ENCODE results near the gene CIRBP. TPM values are rescaled to one million over a fixed set of nuclear protein-coding genes. Genes with fewer than 3 reads are reported as not detected.

The CIRBP gene
- total and polyA plus RNA-seq, 2 donors (not counting 1 experiment from before 2014, with no cell fraction given): 643 to 1,164 TPM

DNA sequence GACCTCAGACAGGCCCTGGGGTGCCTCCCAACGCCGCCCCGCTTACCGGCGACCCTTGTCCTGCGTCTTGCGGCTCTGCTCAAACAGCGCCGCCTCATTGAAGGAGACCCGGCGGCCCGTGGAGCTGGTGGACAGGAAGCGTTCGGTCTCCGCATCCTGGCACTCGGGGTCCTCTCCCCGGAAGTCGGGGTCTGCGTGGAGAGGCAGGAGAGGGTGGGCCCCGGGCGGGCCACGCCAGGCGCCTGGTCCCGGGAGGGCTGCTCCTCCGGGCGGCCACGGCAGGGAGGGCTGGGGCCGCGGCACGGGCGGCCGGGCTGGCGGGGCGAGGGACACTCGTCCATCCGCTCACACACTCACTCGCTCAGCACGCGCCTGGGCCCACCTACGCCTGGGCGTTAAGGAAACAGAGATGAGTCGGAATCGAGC lies 34.2 kb upstream of the CIRBP start:
- no peak for DNase-seq
- no peaks in the 10 kb centered on the region for H3K9me3 Mint-ChIP-seq (ENCODE audit: insufficient read depth)
- H3K4me1 Mint-ChIP-seq: peaks cover 15% of the 10 kb centered on the region
- H3K4me3 Mint-ChIP-seq: no peak overlapping the region
- Histone ChIP-seq H3K4me3 (ENCODE audit: control extremely low read depth in 1 of 5, extremely low read depth in 1 of 5, insufficient read depth in 1 of 5, low read depth in 2 of 5, low read length in 4 of 5) (no peak overlapping the region), H3K79me2 (ENCODE audit: control insufficient read depth, insufficient read depth, low read length) (no peaks in the 10 kb centered on the region), H3K27ac (ENCODE audit: low read length in 2 of 2) (no peak overlapping the region), H3K9ac (ENCODE audit: low read length) (no peak overlapping the region), H2AFZ (ENCODE audit: insufficient read depth, low read depth, low read length, poor library complexity, severe bottlenecking) (no peak overlapping the region), H3K9me3 (ENCODE audit: control extremely low read depth in 1 of 3, control insufficient read depth in 2 of 3, insufficient read depth in 1 of 3, low read length in 2 of 3) (no peaks in the 10 kb centered on the region), H3K4me2 (replicated peaks; ENCODE audit: low read depth, low read length, poor library complexity, severe bottlenecking) (no peak overlapping the region), H3K36me3 (replicated peaks in 1 of 2; ENCODE audit: control extremely low read depth in 1 of 2, control insufficient read depth in 1 of 2, extremely low read depth in 1 of 2, insufficient read depth in 2 of 2, low read length in 1 of 2) (no peaks in the 10 kb centered on the region), H3K27me3 (replicated peaks in 1 of 4; ENCODE audit: control extremely low read depth in 1 of 4, control insufficient read depth in 3 of 4, insufficient read depth in 4 of 4, low read length in 3 of 4) (peaks cover 0 to 21% (median 7%) of the 10 kb centered on the region in 4 experiments), H3K4me1 (ENCODE audit: control insufficient read depth in 2 of 2, insufficient read depth in 2 of 2, low read length in 2 of 2) (peaks cover 15 to 19% of the 10 kb centered on the region in 2 donors), H4K20me1 (ENCODE audit: control insufficient read depth, insufficient read depth, low read length, poor library complexity, severe bottlenecking) (no peaks in the 10 kb centered on the region)
- intact Hi-C loops (cut with micrococcal nuclease): no loop called here
- no peak for ATAC-seq (ENCODE audit: low read depth)
- H3K27me3 Mint-ChIP-seq: peaks cover 8% of the 10 kb centered on the region
- TF ChIP-seq, protein P1, sequence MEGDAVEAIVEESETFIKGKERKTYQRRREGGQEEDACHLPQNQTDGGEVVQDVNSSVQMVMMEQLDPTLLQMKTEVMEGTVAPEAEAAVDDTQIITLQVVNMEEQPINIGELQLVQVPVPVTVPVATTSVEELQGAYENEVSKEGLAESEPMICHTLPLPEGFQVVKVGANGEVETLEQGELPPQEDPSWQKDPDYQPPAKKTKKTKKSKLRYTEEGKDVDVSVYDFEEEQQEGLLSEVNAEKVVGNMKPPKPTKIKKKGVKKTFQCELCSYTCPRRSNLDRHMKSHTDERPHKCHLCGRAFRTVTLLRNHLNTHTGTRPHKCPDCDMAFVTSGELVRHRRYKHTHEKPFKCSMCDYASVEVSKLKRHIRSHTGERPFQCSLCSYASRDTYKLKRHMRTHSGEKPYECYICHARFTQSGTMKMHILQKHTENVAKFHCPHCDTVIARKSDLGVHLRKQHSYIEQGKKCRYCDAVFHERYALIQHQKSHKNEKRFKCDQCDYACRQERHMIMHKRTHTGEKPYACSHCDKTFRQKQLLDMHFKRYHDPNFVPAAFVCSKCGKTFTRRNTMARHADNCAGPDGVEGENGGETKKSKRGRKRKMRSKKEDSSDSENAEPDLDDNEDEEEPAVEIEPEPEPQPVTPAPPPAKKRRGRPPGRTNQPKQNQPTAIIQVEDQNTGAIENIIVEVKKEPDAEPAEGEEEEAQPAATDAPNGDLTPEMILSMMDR (IDR thresholded peaks at IDR 0.05): no peak
- TF ChIP-seq EZH2 (IDR thresholded peaks at IDR 0.05; ENCODE audit: borderline replicate concordance, insufficient read depth, low read depth, low read length, poor library complexity, severe bottlenecking): no peak
- POLR2A ChIA-PET: no interaction called here
- 96% methylated on average over 43 of the region's 43 CpGs for WGBS (ENCODE audit: insufficient coverage)
- H3K27ac Mint-ChIP-seq: peak overlapping the region; percentile 26
- CTCF ChIA-PET: no interaction called here

DNA sequence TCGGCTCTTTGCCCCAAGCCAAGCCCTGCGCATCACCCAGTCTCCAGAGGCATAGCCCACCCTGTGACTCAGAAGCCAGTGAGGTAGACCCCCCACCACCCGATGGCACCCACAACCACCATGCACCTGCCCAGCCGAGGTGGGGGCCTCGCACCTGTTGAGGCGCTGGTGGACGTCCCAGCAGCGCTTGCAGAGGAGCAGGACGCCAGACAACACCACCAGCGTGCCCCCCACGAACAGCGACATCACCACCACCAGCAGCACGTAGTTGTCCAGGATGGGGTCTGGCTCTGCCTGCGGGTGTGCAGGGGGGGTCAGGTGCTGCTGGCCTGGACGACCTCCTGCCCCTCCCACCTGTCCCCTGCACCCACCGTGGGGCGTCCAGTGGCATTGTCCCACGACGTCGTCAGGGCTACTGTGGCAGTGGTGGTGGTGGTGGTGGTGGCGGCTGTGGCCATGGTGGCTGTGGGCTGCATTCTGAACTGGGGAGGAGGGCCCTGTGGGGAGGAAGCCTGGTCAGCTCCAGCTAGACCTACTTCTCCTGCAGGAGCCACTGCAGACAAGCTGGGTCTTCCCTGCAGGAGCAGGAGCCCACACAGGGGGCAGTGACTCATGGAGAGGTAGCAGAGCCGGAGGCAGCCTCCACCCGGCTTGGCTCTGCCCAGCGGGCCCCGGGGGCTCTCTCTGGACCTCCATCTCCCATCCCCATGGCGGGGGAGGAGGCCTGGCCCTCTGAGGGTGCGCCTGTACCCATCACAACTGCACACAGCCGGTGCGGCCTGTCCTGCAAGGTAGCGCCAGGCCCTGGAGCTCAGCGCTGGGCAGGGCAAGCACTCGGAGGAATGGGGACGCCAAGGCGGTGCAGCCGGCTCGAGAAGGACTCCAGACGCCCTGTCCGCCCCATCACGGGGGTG lies 33.2 kb upstream of the CIRBP start:
- Histone ChIP-seq H2AFZ (ENCODE audit: insufficient read depth, low read depth, low read length, poor library complexity, severe bottlenecking) (no peak overlapping the region), H3K4me2 (replicated peaks; ENCODE audit: low read depth, low read length, poor library complexity, severe bottlenecking) (no peak overlapping the region), H4K20me1 (ENCODE audit: control insufficient read depth, insufficient read depth, low read length, poor library complexity, severe bottlenecking) (peaks cover 1% of the 10 kb centered on the region), H3K9ac (ENCODE audit: low read length) (no peak overlapping the region), H3K4me3 (ENCODE audit: control extremely low read depth in 1 of 5, extremely low read depth in 1 of 5, insufficient read depth in 1 of 5, low read depth in 2 of 5, low read length in 4 of 5) (no peak overlapping the region), H3K27me3 (replicated peaks in 1 of 4; ENCODE audit: control extremely low read depth in 1 of 4, control insufficient read depth in 3 of 4, insufficient read depth in 4 of 4, low read length in 3 of 4) (peaks cover 0 to 21% (median 7%) of the 10 kb centered on the region in 4 experiments), H3K9me3 (ENCODE audit: control extremely low read depth in 1 of 3, control insufficient read depth in 2 of 3, insufficient read depth in 1 of 3, low read length in 2 of 3) (no peaks in the 10 kb centered on the region), H3K79me2 (ENCODE audit: control insufficient read depth, insufficient read depth, low read length) (no peaks in the 10 kb centered on the region), H3K36me3 (replicated peaks in 1 of 2; ENCODE audit: control extremely low read depth in 1 of 2, control insufficient read depth in 1 of 2, extremely low read depth in 1 of 2, insufficient read depth in 2 of 2, low read length in 1 of 2) (no peaks in the 10 kb centered on the region), H3K4me1 (ENCODE audit: control insufficient read depth in 2 of 2, insufficient read depth in 2 of 2, low read length in 2 of 2) (peaks cover 19 to 26% of the 10 kb centered on the region in 2 donors), H3K27ac (ENCODE audit: low read length in 2 of 2) (no peak overlapping the region)
- Mint-ChIP-seq H3K27me3 (peaks cover 8% of the 10 kb centered on the region), H3K27ac (no peak overlapping the region), H3K9me3 (ENCODE audit: insufficient read depth) (no peaks in the 10 kb centered on the region), H3K4me1 (peaks cover 16% of the 10 kb centered on the region), H3K4me3 (no peak overlapping the region)
- 90% methylated on average over 32 of the region's 39 CpGs for WGBS (ENCODE audit: insufficient coverage)
- CTCF ChIA-PET: no interaction called here
- POLR2A ChIA-PET: interaction anchor here (1.0 kb wide), 2 partner anchors 31 to 341 kb away, joined by 3 read pairs; no protein-coding TSS in a partner anchor
- no peak for ATAC-seq (ENCODE audit: low read depth)
- intact Hi-C loops (cut with micrococcal nuclease): no loop called here
- TF ChIP-seq, protein P1 (IDR thresholded peaks at IDR 0.05): no peak
- no peak for DNase-seq
